Testis (tissue), 3 donors: ENCODE data around the gene MAPK8IP1. TPM values are rescaled to one million over a fixed set of nuclear protein-coding genes. Genes with fewer than 3 reads are reported as not detected.
A peak's percentile ranks its signal among the peaks of the same experiment; 100 is the strongest.

ENCODE experiments used
- DNase-seq: peaks from one replicate; pipeline ENCODE4 v3.0.0-alpha.2; 2019
- H3K27ac ChIP-seq, 2 donors: fragments of 200-600 bp; sonication (generic); one replicate each; pipeline ENCODE4 v1.5.1; 2019
- H3K27me3 ChIP-seq: fragments of 200-600 bp; sonication (generic); one replicate; pipeline ENCODE4 v1.5.1; 2019
- H3K36me3 ChIP-seq: fragments of 200-600 bp; sonication (generic); one replicate; pipeline ENCODE4 v1.5.1; 2017; ENCODE audit warnings: low read depth; ENCODE audit errors: missing control alignments
- H3K4me1 ChIP-seq: fragments of 200-600 bp; sonication (generic); one replicate; pipeline ENCODE4 v1.5.1; 2019
- H3K4me3 ChIP-seq, 2 donors: fragments of 200-600 bp; sonication (generic); one replicate each; pipeline ENCODE4 v1.5.1; 2017 to 2019
- H3K9me3 ChIP-seq: fragments of 200-600 bp; sonication (generic); one replicate; pipeline ENCODE4 v1.5.1; 2017
- POLR2A ChIP-seq: fragments of 450-650 bp; IDR thresholded peaks from one replicate; pipeline ENCODE4 v1.6.1; 2017; ENCODE audit warnings: antibody characterized with exemption, mild to moderate bottlenecking, moderate library complexity
- WGBS, 2 donors: methylation state at CpG; one replicate each; pipeline ENCODE4 v1.1.5; 2018; 5-methylcytosine and 5-hydroxymethylcytosine counted together
- intact Hi-C: fragments of 100-400 bp; cut with DNase I; formaldehyde crosslinking; loops from one replicate; pipeline ENCODE4 v1.15.1; 2023; ENCODE audit warnings: low total_unique reads
- polyA plus RNA-seq: library from polyadenylated mRNA; stranded (reverse); fragments of 350-450 nt; fragmentation: Illumina TruSeq; extraction: RNeasy Lipid Tissue Mini Kit (QIAGEN cat#74804); gene quantifications from one replicate; pipeline ENCODE4 v1.2.3, GENCODE V29; 2014; ENCODE audit warnings: low read depth, low replicate concordance; ENCODE audit not compliant: insufficient read depth
- total RNA-seq, 2 donors: library from RNA; depleted of rRNA; stranded (reverse); fragments of >200 nt; gene quantifications; one replicate each; pipeline ENCODE4 v1.2.3, GENCODE V29; 2016
- TF ChIP-seq, protein P1 (sequence below), 3 experiments: fragments of 450-650 bp in 2 of 3; fragments of 200-600 bp in 1 of 3; sonication (generic) in 1 of 3; IDR thresholded peaks; one replicate each; pipeline ENCODE4 v1.5.1; 2016 to 2019; ENCODE audit warnings: antibody characterized with exemption in 3 of 3, mild to moderate bottlenecking in 2 of 3, moderate library complexity in 1 of 3

Gene MAPK8IP1
- total and polyA plus RNA-seq, 3 donors from 2014 or later = 54.5 to 62.9 (median 57.5) TPM

GRCh38 chr11:45913514-45913913 is 28.1 kb downstream of the MAPK8IP1 start:
- 95 to 97% methylated on average over 13 to 19 of the region's 19 CpGs for whole genome bisulfite sequencing, 2 donors
- H3K9me3 ChIP-seq = no peaks in the 10 kb centered on the region
- TF ChIP-seq, protein P1, sequence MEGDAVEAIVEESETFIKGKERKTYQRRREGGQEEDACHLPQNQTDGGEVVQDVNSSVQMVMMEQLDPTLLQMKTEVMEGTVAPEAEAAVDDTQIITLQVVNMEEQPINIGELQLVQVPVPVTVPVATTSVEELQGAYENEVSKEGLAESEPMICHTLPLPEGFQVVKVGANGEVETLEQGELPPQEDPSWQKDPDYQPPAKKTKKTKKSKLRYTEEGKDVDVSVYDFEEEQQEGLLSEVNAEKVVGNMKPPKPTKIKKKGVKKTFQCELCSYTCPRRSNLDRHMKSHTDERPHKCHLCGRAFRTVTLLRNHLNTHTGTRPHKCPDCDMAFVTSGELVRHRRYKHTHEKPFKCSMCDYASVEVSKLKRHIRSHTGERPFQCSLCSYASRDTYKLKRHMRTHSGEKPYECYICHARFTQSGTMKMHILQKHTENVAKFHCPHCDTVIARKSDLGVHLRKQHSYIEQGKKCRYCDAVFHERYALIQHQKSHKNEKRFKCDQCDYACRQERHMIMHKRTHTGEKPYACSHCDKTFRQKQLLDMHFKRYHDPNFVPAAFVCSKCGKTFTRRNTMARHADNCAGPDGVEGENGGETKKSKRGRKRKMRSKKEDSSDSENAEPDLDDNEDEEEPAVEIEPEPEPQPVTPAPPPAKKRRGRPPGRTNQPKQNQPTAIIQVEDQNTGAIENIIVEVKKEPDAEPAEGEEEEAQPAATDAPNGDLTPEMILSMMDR (IDR thresholded peaks at IDR 0.05) = no peak
- no peak for TF ChIP-seq POLR2A
- no peaks in the 10 kb centered on the region for H3K27me3 ChIP-seq
- DNase-seq = no peak
- no peaks in the 10 kb centered on the region for H3K36me3 ChIP-seq
- no peak overlapping the region for H3K4me3 ChIP-seq
- peaks cover 8% of the 10 kb centered on the region for H3K4me1 ChIP-seq
- intact Hi-C loops = no loop called here
- H3K27ac ChIP-seq = no peak overlapping the region

GRCh38 chr11:45913942-45914635 is 28.6 kb downstream of the MAPK8IP1 start:
- no peak overlapping the region for H3K27ac ChIP-seq
- 83 to 89% methylated on average over 17 of the region's 22 CpGs for WGBS, 2 donors
- no peaks in the 10 kb centered on the region for H3K9me3 ChIP-seq
- intact Hi-C loops = no loop called here
- H3K36me3 ChIP-seq = no peaks in the 10 kb centered on the region
- no peak for DNase-seq
- H3K27me3 ChIP-seq = no peaks in the 10 kb centered on the region
- H3K4me3 ChIP-seq = no peak overlapping the region
- H3K4me1 ChIP-seq = peaks cover 8% of the 10 kb centered on the region
- TF ChIP-seq, protein P1 (IDR thresholded peaks at IDR 0.05) = no peak
- TF ChIP-seq POLR2A = no peak

GRCh38 chr11:45915446-45915845 is 30.0 kb downstream of the MAPK8IP1 start:
- Histone ChIP-seq H3K4me3 (no peak overlapping the region), H3K9me3 (no peaks in the 10 kb centered on the region), H3K27me3 (no peaks in the 10 kb centered on the region), H3K27ac (no peak overlapping the region), H3K4me1 (peaks cover 8% of the 10 kb centered on the region), H3K36me3 (no peaks in the 10 kb centered on the region)
- DNase-seq = no peak
- TF ChIP-seq POLR2A = no peak
- TF ChIP-seq, protein P1 (IDR thresholded peaks at IDR 0.05) = no peak
- WGBS, 2 donors = 75 to 79% methylated on average over 8 to 13 of the region's 13 CpGs
- intact Hi-C loops = no loop called here

DNA sequence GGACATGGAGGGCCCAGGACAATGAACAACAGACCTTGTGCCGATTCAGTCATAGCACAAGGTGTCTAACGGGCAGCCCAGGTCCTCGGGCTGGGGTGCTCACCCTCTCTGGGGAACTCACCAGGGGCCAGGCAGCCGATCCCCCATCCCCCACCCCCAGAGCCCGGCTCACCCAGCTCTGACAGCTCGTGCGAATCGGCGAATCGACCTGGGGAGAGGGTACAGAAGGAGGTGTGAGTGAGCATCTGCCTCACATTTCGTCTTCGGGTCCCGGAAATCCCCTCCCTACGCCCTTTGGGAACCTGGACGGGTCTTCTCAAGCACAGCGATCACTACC is 31.8 kb downstream of the MAPK8IP1 start:
- H3K9me3 ChIP-seq = no peaks in the 10 kb centered on the region
- intact Hi-C loops = no loop called here
- 3 to 4% methylated on average over 15 to 16 of the region's 16 CpGs for WGBS, 2 donors

More for the DNA sequence above, 31.8 kb downstream of the MAPK8IP1 start:
- Histone ChIP-seq H3K27me3 (no peaks in the 10 kb centered on the region), H3K27ac (peak overlapping the region; percentile 69 to 85), H3K4me1 (peaks cover 19% of the 10 kb centered on the region), H3K36me3 (no peaks in the 10 kb centered on the region), H3K4me3 (peak overlapping the region; percentile 72 to 88)
- TF ChIP-seq POLR2A = no peak
- TF ChIP-seq, protein P1 (IDR thresholded peaks at IDR 0.05) = no peak
- no peak for DNase-seq
